MCF 10A (cell line): Measurements from ENCODE around the gene RGS3. TPM values are rescaled to one million over a fixed set of nuclear protein-coding genes. Genes with fewer than 3 reads are reported as not detected.

Experiments used
- BruUV-seq: library from RNA; stranded (reverse); fragments of 400-500 nt; replicated peaks from 2 replicates; lab custom pipeline; 2021; lab: Mats Ljungman, UMichigan
- CTCF ChIA-PET: fragments of 300-600 bp; sonication (Branson Sonifier 250); formaldehyde crosslinking; extraction: SDS; loops from one replicate; lab custom pipeline; 2021; ENCODE audit warnings: antibody characterized with exemption, inconsistent platforms; lab: Yijun Ruan, JAX
- POLR2A ChIA-PET: fragments of 300-600, 350-650 bp; sonication (Branson Sonifier 250); formaldehyde crosslinking; extraction: SDS; loops from one replicate; lab custom pipeline; 2020; ENCODE audit warnings: antibody characterized with exemption, inconsistent platforms; lab: Yijun Ruan, JAX
- DNase-seq: peaks from one replicate; pipeline ENCODE4 v3.0.0-alpha.2; 2018; ENCODE audit not compliant: unreplicated experiment
- H3K27ac Mint-ChIP-seq: one replicate; pipeline ENCODE4 v1.8.0; 2022; ENCODE audit warnings: mild to moderate bottlenecking, low read depth, mixed read lengths; ENCODE audit not compliant: unreplicated experiment
- H3K27me3 Mint-ChIP-seq: one replicate; pipeline ENCODE4 v1.8.0; 2022; ENCODE audit warnings: mixed read lengths; ENCODE audit not compliant: insufficient read depth, unreplicated experiment
- H3K36me3 Mint-ChIP-seq: one replicate; pipeline ENCODE4 v1.8.0; 2022; ENCODE audit warnings: mild to moderate bottlenecking, moderate library complexity, mixed read lengths; ENCODE audit not compliant: insufficient read depth, unreplicated experiment
- H3K4me1 Mint-ChIP-seq: one replicate; pipeline ENCODE4 v1.8.0; 2022; ENCODE audit warnings: mixed read lengths; ENCODE audit not compliant: insufficient read depth, unreplicated experiment
- H3K4me3 Mint-ChIP-seq: one replicate; pipeline ENCODE4 v1.8.0; 2022; ENCODE audit warnings: mild to moderate bottlenecking, moderate library complexity, mixed read lengths; ENCODE audit not compliant: unreplicated experiment
- H3K9me3 Mint-ChIP-seq: one replicate; pipeline ENCODE4 v1.8.0; 2022; ENCODE audit warnings: mixed read lengths; ENCODE audit not compliant: unreplicated experiment
- intact Hi-C: fragments of 100-400 bp; cut with micrococcal nuclease; formaldehyde crosslinking; loops from 2 replicates; pipeline ENCODE4 v1.14.1; 2022
- total RNA-seq: library from RNA; stranded (reverse); gene quantifications from 2 replicates; pipeline ENCODE4 v1.2.3, GENCODE V29; 2022
- TF ChIP-seq, protein P1 (sequence below): fragments of 200-600 bp; IDR thresholded peaks from one replicate; pipeline ENCODE4 v1.8.0; 2022; ENCODE audit warnings: antibody characterized with exemption, mild to moderate bottlenecking; ENCODE audit not compliant: unreplicated experiment

The RGS3 gene
- total RNA-seq, 1 experiment from 2014 or later = 32.1 TPM

DNA sequence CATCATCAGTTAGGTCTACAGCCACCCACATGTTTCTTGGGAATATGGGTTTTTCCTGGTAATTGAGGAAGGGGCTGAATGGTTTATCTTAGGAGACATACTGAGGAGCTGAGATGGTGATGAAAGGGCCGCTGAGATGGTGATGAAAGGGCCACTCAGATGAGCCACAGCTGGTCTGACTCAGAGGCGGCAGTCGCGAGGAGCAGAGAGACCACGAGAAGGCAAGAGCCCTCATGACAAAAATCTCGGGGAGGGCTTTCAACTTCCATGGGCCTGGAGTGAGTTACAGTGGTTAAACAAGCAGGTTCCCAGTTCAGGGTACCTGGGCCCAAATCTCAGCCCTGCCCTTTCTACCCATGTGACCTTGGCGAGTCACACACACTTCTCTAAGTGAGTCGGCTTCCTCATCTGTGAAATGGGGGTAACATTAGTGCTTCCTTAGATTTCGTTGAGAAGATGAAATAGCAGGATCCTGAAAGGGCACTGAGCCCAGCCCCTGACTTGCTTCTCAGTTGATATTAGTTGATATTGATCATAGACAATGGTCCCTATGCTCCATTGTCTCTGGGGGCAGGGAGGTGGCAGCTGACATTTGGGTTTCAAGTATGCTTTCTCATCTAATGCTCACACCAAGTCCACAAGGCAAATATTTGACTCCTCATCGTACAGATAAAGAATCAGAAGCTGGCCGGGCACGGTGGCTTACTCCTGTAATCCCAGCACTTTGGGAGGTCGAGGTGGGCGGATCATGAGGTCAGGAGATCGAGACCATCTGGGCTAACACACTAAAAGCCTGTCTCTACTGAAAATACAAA, 169.5 kb downstream of the RGS3 start:
- peaks cover 4% of the 10 kb centered on the region for H3K4me1 Mint-ChIP-seq
- no peaks in the 10 kb centered on the region for H3K27me3 Mint-ChIP-seq
- POLR2A ChIA-PET = no interaction called here
- intact Hi-C loops = no loop called here
- BruUV-seq = no TSS peak
- no peak overlapping the region for H3K4me3 Mint-ChIP-seq
- H3K36me3 Mint-ChIP-seq = no peaks in the 10 kb centered on the region
- DNase-seq = no peak
- no peak overlapping the region for H3K27ac Mint-ChIP-seq
- no peaks in the 10 kb centered on the region for H3K9me3 Mint-ChIP-seq
- TF ChIP-seq, protein P1, sequence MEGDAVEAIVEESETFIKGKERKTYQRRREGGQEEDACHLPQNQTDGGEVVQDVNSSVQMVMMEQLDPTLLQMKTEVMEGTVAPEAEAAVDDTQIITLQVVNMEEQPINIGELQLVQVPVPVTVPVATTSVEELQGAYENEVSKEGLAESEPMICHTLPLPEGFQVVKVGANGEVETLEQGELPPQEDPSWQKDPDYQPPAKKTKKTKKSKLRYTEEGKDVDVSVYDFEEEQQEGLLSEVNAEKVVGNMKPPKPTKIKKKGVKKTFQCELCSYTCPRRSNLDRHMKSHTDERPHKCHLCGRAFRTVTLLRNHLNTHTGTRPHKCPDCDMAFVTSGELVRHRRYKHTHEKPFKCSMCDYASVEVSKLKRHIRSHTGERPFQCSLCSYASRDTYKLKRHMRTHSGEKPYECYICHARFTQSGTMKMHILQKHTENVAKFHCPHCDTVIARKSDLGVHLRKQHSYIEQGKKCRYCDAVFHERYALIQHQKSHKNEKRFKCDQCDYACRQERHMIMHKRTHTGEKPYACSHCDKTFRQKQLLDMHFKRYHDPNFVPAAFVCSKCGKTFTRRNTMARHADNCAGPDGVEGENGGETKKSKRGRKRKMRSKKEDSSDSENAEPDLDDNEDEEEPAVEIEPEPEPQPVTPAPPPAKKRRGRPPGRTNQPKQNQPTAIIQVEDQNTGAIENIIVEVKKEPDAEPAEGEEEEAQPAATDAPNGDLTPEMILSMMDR = no peak
- CTCF ChIA-PET = interaction anchor here (0.6 to 3.5 kb wide), 3 partner anchors 22 to 120 kb away, joined by 3 to 26 read pairs (median 3); no protein-coding TSS in a partner anchor

DNA sequence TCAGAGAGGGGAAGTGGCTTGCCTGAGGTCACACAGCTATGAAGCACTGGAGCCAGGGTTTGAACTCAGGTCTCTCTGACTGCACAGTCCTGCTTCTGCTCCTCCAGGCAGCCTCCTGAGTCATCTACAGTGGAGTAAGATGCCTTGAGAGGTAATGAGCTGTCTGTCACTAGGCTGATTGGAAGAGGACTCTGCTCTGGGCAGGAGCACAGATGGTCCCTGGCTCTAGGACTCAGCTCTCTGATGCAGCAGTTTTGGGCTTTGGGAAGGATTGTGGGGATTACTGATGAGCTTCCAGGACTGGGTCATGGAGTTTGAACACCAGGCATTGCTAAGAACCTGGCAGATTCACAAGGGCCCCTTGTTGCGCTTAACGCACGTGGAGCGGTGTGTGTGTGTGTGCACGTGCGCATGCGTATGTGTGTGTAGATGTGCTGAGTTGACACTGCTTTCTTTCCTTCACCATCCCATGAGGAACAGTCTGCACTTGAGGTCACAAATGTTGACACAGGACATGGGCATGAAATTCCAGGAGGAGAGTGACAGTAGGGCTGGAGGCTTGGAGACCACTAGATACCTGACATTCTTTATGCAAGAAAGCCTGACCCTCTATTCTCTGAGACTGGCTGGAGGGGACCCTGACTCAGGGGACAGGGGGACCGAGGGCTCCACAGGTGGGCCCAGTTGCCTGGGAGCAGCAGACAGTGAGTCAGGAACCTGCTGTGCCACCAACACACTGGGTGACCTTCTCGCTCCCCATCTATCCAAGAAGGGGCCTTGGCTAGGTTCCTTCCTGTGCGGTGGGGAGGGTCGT, 170.5 kb downstream of the RGS3 start:
- no peaks in the 10 kb centered on the region for H3K27me3 Mint-ChIP-seq
- CTCF ChIA-PET = interaction anchor here (0.6 to 3.5 kb wide), 3 partner anchors 21 to 449 kb away, joined by 3 to 26 read pairs (median 3); no protein-coding TSS in a partner anchor
- DNase-seq = no peak
- intact Hi-C loops = no loop called here
- no TSS peak for BruUV-seq
- H3K27ac Mint-ChIP-seq = no peak overlapping the region
- H3K4me1 Mint-ChIP-seq = peaks cover 4% of the 10 kb centered on the region
- H3K36me3 Mint-ChIP-seq = no peaks in the 10 kb centered on the region
- TF ChIP-seq, protein P1 = no peak
- H3K4me3 Mint-ChIP-seq = no peak overlapping the region
- POLR2A ChIA-PET = no interaction called here
- H3K9me3 Mint-ChIP-seq = no peaks in the 10 kb centered on the region

DNA sequence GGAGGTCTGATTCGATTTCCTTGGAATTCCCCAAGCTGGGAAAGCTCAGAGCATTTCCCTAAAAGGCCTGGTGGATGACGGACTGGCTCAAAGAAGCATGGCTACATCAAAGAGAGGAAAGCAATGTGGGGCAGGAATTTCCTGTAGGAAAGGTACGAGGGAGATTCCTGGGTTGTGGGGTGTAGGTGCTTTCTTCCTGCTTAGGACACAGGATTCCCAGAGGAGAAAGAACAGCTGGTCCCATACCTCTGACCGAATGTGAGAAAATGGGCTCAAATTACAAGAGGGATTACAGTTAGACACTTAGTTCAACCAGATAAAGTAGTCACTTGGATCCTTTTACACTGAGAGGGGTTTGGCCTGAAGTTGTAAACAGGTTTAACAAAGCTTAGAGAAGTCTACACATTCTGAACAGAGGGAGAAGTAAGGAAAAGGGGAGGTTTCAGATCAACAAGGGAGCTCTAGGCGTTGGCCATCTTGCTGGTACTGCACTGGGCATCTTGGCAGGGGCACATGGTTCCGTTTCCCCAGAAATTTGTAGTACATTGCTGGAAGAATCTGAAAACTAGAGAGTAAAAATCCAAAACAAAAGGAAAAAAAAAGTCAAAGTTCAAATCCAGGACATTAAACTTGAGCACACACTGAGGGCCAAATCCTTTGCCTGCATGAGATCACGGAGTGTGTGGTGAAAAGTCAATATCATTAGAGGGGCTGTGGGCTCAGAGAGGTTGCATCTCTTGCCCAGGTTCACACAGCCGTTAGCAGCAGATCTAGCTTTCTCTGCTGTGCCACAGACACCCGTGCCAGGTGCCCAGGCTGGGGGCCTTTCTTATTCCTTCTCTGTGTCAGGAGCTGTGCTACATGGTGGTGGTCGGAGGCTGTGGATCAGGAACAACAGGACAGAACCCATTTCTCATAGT, 171.3 kb downstream of the RGS3 start:
- H3K4me3 Mint-ChIP-seq = no peak overlapping the region
- TF ChIP-seq, protein P1 = no peak
- peaks cover 4% of the 10 kb centered on the region for H3K4me1 Mint-ChIP-seq
- BruUV-seq = no TSS peak
- no peak overlapping the region for H3K27ac Mint-ChIP-seq
- POLR2A ChIA-PET = no interaction called here
- intact Hi-C loops = no loop called here
- H3K27me3 Mint-ChIP-seq = no peaks in the 10 kb centered on the region
- H3K36me3 Mint-ChIP-seq = no peaks in the 10 kb centered on the region
- H3K9me3 Mint-ChIP-seq = no peaks in the 10 kb centered on the region
- no peak for DNase-seq
- CTCF ChIA-PET = interaction anchor here (0.7 to 3.5 kb wide), 5 partner anchors 18 to 493 kb away, joined by 3 to 26 read pairs (median 3); no protein-coding TSS in a partner anchor
